ENCODE measurements around the gene NFATC1.

The NFATC1 gene

DNA sequence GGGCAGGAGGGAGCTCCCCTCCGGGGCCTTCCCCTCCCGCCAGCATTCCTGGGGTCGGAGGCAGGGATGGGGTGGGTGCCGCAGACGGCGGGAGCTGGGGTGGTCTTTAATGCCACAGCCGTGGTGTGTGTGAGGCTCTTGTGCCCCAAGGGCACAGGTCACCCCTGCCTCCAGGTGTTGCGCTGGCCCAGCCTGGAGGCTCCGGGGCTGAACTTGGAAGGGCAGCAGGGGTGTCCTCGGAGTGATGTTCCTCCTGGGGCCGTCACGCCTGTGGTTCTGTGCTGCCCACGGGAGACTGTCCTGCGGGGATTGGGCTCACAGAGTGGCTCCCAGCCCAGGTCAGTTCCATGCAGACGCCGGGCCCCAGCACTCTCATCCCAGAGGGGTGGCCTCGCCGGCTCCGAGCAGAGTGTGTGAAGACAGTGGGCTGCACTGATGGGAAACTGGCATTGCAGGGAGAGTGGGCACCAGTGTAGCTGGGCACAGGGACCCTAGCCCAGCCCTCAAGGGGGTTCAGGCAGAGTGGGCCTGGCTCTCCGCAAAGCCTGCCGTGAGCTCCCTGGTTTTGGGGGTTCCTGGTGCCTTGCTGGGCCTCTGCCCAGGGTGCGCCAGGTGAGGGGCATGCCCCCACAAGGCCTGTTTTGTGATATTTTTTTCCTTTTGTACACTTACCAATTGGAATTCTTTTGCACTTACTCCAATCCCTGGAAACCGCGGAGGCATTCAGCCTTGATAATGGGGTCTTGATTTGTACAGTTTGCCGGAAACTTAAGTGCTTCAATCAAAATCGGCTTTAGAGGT is 56.7 kb downstream of the NFATC1 start:
- in situ Hi-C loops (cut with MboI; ENCODE audit: low sequenced_read_pairs), result no loop called here

DNA sequence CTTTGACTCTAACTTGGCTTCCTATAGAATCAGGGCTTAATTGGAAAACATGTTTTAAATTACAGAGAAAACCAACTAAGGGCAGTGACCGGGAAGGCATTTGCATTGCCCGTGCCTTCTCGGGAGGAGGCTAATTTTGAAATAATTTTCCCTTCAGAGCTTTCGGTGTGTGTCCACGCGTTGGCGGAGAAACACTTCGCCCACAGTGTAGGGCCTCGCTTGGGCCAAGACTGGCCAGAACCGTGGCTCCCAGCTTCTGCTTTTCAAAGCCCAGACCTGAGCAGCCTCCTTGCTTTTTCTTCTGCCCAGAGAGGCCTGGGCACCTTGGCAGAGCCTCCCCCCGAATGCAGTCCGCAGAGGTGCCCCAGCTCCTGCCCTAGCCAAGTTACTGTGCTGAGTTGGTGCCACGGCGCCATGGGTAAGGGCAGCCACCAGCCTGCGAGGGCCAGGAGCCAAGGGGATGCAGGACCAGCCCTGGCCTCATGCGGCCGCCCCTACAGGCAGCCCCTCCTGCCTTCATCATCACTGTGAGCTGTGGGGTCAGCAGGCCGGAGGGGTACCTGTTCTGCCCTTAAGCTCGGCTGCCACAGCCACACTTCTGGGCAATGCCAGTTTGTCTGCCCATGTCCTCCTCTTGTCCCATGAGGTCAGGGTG is 57.4 kb downstream of the NFATC1 start:
- in situ Hi-C loops (cut with MboI; ENCODE audit: low sequenced_read_pairs), result no loop called here

DNA sequence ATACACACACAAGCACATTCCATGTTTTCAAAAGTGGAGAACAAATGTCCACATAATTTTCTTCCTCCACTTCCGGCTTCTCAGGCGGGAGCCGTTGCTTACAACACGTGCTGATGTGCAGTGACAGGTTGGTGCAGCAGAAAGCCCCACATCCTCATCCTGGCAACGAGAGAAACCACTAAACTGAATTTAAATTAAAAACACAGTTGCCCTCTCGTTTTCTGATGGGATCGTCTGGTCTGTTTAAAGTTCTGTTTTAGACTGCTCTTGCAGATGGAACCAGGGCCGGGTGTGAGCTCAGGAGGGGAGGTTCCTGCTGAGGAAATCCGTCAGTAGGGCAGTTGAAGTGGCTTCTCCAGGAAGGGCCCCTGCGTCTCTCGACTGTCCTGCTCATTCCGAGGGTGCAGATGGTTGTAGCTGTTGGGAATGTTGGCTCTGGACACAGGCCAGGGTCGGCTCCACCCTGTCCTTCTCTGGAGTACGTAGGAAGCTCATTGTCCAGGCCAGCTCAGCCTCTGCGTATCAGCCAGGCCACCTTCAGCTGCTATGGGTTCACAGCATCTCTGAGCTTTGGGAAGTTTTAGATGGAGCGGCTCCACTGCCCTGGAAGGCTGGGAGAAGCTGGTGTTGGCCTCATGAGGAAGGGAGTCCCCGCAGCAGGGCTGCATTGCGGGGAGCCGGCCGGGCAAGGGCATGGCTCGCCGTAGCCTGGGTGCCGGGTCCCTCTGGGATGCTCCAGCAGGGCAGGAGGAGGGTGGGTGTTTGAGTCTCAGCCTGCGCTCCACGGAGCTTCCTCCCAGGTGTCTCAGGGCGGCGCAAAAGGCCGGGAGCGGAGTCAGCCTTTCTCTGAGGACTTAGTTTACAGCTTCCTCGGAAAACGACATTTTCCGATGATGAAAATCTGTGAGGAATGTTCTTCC is 58.3 kb downstream of the NFATC1 start:
- in situ Hi-C loops (cut with MboI; ENCODE audit: low sequenced_read_pairs), result no loop called here

DNA sequence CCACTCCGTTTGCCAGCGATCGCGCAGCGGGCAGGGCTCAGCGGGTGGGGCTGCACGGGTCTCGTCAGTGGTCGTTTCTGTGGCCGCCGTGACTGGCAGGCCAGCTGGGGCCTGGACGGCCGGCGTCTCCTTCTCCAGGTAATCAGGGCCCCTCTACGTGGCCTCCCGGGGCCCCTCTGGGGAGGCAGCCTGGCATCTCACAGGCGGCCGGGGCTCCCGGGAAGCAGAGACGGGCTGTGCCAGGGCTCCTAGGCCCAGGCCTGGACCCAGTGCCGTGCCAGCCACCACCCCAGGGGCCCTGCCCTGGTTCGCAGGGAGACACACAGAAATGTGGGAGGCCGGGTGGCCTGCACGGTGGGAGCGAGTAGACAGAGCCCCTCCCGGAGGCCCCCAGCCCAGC is 59.5 kb downstream of the NFATC1 start:
- in situ Hi-C loops (cut with MboI; ENCODE audit: low sequenced_read_pairs), result no loop called here

DNA sequence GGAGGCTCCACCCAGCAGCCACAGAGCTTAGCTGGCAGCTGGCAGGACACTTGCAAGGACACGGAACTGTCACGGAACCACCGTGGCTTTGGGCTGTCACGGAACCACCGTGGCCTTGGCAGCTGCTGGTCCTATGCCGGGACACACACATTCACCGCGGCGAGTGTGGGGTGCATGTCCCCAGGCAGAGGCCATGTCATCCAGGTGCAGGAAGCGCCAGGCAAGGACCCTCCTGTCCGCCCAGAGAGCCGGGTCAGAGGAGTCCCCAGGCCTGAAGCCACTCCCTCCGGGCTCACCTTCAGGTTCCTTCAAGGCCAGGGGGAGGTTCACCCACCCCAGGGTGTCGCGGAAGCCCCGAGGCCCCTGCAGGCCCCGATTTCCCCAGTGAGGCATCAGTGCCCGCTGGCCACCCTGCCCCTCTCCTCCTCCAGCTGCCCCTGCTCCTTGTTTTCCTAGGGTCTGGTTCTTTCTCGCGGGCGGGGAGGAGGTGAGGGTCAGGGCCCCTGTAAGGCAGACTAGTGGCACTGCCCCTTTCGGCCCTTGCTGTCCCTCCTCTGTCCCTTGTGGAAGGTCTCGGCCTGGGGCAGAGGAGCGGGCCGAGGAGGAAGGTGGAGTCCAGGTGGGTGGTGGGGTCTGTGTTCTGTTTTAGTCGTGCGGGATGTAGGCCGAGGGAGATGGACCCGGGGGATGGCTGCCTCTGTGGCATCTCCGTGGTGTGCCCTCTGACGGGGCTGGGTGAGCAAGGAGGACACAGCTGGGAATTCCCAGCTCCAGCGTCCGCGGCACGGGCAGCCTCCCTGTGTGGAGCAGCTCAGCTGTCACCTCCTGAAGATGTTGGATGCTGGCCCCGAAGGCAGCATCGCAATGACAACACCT is 60.6 kb downstream of the NFATC1 start:
- in situ Hi-C loops (cut with MboI; ENCODE audit: low sequenced_read_pairs), result no loop called here

DNA sequence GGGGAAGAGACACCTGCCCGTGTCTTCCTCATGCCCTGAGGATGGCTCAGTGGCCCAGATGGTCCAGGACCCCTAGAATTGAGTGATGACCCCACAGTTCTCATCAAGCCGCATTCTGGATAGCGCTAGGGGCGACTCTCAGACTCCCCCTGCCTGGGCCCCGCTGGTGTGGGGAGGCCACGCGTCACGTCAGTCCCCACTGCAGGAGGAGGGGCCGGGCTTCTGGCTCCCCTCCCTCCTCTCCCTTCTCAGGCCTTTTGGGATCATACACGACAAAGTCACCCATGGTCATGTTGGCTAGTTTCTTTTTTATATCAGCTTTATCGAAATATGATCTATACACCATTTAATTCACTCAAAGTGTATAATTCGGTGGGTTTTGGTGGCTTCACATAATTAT is 61.5 kb downstream of the NFATC1 start:
- in situ Hi-C loops (cut with MboI; ENCODE audit: low sequenced_read_pairs), result no loop called here

DNA sequence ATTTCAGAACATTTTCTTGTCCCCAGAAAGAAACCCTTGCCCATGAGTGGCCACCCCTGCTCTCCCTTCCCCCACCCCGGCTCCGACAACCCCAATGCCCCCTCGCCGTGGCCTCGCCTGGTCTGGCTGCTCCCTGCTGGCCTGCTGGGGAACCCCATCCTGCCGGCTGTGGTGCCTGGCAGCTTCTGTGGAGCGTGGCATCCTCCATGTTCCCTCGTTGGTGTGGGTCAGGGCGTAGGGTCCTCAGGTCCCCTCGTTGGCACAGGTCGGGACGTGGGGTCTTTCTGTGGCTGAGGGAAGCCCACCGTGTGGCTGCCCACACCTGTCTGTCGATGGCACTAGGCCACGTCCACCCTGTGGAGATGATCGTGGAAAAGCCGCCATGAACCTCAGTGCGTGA is 61.9 kb downstream of the NFATC1 start:
- in situ Hi-C loops (cut with MboI; ENCODE audit: low sequenced_read_pairs), result no loop called here

DNA sequence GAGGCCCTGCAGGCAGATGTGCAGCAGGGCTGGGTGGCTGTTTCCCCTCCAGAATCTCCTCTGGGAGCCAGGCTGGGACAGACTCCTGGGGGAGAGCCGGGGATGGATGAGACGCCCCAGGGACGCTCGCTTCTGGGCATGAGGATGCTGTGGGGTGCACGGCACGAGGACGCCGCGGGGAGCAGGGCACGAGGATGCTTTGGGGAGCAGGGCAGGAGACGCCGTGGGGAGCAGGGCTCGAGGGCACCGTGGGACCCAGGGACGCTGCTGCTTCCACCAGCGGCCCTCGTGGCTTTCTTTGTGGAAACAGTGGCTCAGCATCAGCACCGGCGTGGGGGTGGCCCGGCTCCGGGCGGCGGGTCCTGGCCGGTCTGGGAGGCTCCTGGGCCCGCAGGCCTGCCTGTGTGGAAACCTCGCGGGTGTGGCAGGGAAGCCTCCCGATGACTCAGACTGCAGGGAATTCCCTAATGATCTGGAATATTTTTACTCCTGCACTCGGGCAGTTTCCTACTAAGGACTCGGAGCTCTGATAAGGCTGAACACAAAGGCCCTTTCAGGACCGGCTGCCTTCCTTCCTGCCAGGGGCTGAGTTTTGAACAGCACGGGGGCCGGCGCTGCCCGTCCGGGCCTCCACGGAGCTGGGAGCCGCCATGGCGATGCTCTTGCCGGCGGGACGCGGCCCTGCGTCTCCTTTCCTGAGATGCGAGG is 62.6 kb downstream of the NFATC1 start:
- in situ Hi-C loops (cut with MboI; ENCODE audit: low sequenced_read_pairs), result no loop called here

DNA sequence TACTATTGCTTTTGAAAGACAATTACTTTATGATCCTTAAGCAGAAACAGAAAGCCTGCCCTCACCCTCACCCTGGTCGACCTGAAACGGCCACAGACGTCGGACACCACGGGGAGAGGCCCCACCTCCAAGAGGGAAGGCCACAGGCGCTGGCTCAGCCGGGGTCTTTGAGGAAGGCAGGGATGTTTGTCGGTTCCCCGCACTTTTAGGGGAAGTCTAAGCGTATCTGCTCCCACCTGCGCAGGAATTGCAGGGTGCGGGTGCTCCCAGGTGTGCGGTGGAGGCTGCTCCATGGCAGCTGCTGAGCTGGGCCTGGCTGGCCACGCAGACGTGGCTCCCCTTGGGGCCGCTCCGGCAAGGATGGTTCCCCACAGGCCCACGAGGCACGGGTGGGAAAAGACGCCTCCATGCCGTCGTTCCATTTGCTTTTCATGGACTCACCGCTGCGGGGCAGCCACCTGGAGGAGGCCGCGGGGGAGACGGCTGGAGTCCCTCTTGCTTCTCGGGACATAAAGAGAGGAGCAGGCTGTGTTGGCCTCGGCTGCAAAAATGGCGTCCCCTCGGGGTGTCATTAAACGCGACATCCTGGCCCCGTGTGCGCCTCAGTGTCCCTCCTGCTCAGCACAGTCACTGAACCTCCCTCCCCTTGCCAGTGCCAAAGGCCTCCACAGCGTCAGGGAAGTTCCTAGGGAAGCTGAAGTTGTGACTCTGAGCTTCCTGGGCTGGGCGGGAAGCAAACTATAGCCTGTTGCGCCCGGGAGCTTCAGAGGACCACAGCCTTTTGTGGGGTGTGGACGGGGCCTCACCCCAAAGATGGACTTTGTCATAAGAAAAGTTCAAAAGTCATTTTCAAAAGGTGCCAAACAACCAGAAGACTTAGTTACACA is 63.4 kb downstream of the NFATC1 start:
- in situ Hi-C loops (cut with MboI; ENCODE audit: low sequenced_read_pairs), result no loop called here

DNA sequence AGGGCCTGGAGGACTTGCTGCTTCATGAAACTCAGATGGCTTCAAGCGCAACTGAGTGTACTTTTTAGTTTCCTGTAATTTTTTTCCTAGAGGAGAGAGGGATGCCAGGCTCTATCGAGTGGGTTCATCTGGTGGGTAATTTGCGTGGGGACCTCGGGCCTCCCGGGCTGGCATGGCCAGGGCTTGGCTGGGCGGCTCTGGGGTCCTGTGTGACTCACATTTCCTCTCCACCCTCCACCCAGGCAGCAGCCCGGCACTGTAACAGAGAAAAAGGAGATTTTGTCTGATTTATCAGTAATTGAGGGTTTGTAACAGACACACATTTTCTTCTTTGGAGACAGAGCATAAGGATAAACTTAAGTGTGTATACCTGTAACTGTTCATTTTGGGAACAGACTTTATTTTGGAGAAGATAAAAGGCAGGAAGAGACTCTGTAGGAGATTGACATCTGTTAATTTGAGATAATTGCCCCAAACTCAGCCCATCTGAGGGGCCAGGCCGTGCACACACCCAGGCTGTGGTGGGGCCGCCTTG is 64.3 kb downstream of the NFATC1 start:
- in situ Hi-C loops (cut with MboI; ENCODE audit: low sequenced_read_pairs), result no loop called here

DNA sequence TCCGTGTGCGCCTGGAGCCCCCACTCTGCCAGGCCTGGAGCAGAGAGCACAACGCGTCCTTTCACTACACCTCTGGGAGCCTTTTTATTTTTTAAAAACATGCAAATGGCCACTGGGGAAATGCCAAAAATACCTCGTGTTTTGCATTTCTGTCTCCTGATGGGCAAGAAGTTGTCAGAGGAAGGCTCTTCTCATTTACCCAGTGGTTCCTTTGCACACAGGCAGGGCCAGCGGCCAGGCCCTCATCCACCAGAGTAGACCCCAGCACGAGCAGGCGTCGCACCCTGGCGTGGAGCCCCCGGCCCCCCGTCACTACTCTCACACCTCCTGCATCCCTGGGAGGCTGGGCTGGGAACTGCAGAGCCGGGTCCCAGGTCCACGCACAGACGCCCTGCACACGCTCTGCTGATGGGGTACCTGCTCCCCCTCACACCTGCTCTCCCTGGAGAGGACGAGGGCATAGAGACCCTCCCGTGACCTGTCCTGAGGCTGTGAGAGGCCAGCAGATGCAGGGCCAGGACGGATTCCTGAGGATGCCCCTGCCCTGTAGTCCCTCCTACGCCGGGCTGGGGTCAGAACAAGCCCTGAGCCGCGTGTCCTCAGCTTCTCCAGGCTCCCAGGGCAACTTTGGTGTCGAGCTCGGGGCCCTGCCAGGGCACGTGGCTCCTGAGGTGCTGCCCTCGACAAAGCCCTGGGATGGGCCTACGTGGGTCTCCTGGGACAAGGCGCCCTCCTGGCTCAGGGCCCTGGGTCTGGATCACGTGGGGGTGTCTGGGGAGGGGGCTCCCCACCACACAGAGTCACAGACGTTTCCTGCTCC is 65.0 kb downstream of the NFATC1 start:
- in situ Hi-C loops (cut with MboI; ENCODE audit: low sequenced_read_pairs), result no loop called here

DNA sequence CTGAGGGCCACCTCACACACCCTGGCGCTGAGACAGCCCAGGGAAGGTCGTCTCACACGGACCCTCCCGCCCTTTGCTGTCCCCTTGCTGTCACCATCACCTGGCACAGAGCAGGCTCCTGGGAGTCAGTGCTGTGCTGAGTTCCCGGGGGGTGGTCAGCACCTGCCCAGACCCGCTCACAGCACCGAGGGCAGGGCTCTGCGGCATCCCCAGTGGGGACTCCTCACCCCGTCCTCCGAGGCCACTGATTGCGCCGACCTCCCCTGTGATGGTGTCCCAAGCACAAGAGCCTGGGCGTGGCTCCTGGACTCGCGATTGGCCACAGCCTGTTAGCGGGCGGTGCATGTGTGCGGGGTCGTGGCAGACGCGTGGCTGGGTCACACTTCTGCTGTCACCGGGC is 65.9 kb downstream of the NFATC1 start:
- in situ Hi-C loops (cut with MboI; ENCODE audit: low sequenced_read_pairs), result no loop called here

DNA sequence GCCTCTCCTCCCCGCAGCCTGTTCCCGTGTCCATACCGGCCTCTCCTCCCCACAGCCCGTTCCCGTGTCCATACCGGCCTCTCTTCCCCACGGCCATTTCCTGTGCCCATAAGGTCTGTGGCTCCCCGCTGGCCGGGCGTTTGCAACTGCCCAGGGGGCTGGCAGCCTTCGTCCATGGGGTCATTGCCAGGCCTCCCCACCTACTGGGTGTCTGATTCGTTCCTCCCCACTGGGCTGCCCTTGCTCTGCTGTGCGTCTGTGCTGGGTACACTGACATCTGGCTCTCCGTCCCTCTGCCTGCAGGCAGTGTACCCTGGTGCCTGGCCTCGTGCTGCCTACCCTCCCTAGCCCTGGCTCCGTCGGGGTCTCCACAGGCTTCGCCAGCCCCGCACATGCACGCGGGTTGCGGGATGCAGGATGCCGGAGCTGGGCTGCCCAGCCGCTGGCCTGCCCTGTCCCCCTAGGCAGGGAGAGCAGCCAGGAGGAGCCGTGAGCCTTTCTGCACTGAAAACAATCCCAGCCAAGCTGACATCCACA is 67.8 kb downstream of the NFATC1 start:
- in situ Hi-C loops (cut with MboI; ENCODE audit: low sequenced_read_pairs), result no loop called here

DNA sequence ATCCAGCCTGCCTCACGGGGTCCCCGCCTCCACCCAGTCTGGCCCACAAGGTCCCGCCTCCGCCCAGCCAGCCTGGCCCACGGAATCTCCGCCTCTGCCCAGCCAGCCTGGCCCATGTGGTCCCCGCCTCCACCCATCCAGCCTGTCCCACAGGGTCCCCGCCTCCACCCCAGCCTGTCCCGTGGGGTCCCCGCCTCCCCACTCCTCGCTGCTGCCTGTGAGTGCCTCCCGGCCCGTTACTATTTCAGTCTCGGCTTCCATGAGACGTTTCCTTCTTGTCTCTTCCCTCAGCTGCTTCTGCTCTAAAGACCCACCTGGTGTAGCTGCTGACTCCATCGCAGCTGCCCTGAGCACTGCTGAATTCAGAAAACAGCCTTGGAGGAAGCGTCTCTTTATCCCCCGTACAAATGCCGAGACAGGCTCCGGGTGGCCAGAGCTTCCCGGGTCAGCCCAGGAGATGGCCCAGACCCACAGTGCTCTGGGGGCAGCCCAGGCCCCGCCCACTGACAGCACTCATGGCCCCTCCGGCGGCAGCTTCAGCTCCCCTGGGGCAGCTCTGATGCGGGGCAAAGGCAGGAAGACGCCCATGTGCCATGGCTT is 69.8 kb downstream of the NFATC1 start:
- in situ Hi-C loops (cut with MboI; ENCODE audit: low sequenced_read_pairs), result no loop called here

DNA sequence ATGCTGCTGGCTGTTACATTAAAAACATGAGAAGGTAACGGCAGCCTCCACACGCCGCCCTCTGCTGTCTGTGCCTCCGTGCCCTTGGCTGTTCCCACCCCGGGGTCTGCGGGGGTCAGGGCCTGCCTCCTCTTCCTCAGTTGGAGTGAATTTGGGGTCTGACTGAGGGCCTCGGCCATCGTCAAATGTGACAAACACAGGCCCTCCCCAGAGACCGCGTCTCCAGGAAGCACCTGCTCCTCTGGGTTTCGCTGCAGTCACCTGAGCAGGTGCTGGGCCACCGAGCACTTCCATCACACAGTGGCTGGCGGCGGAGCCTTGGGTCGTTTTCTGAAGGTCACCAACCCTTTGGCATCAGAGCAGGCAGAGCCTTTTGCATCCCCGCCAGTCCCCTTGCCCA is 70.9 kb downstream of the NFATC1 start:
- in situ Hi-C loops (cut with MboI; ENCODE audit: low sequenced_read_pairs), result no loop called here

DNA sequence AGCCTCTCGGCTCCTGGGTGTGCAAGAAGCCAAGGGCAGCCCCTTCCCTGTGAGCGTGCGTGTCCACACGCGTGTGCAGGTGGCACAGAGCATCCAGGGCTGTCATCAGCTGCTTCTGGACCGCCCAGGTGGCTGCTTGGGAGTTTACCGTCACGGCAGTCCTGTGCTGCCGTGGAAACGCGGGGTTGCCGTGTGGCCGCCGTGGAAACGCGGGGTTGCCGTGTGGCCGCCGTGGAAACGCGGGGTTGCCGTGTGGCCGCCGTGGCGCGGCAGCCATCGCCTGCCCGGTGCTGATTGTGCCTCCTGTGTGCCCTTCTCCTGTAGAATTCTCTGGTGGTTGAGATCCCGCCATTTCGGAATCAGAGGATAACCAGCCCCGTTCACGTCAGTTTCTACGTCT is 71.4 kb downstream of the NFATC1 start:
- in situ Hi-C loops (cut with MboI; ENCODE audit: low sequenced_read_pairs), result no loop called here

DNA sequence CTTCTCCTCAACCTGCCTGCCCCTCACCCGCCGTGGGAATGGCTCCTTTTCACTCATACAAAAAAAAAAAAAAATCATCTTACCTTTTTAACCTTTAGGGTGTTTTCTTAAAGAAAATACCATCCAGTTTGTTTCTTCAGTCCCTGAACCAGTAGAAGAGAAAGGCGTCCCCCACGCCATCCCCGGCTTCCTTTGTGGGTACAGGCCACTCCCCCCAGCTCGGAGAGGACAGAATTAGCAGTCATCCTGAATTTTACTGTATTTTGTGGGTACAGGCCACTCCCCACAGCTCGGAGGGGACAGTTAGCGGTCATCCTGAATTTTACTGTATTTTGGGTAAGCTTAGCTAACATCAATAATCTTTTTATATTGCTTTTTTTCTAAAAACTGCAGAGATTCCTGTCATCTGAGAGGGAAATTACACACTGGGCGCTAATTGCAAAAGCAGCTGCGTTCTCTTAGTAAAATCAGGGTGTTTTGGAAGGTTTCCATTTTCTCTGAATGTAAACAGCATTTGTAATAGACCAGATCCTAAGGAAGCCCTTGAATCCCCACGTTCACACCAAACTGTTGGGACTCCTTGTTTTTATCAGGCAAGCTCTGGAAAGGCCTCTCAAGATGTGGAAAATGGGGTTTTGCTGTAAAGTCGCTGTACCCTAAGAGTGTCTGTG is 72.5 kb downstream of the NFATC1 start:
- in situ Hi-C loops (cut with MboI; ENCODE audit: low sequenced_read_pairs), result no loop called here
